Measurements from ENCODE around the gene TNNT3.

Gene TNNT3

DNA sequence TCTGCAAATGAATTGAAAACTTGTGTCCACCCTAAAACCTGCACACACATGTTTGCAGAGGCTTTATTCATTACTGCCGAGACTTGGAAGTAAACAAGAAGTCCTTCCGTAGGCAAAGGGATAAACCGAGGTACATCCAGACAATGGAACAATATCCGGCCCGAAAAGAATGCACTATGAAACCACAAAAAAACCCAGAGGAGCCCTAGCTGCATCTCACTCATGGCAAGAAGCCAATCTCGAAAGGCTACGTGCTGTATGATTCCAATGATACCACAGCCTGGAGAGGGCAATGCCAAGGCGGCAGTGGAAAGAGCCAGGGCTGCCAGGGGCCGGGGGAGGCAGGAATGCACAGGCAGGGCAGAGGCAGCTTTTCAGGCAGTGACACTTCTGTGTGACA is 24.5 kb downstream of the TNNT3 start:
- Histone ChIP-seq H3K9me2 (replicated peaks; ENCODE audit: insufficient read depth, low read length) (no peaks in the 10 kb centered on the region), H3K79me2 (ENCODE audit: insufficient read depth, low read length) (no peaks in the 10 kb centered on the region), H3K27me3 (ENCODE audit: low read length) (no peaks in the 10 kb centered on the region), H3F3A (ENCODE audit: insufficient read depth) (no peaks in the 10 kb centered on the region), H4K20me1 (ENCODE audit: low read depth, low read length) (no peaks in the 10 kb centered on the region), H3K4me3 (ENCODE audit: insufficient read depth, low read length, poor library complexity, severe bottlenecking) (no peak overlapping the region), H3K9me3 (ENCODE audit: insufficient read depth, low read length) (no peaks in the 10 kb centered on the region), H3K27ac (ENCODE audit: low read depth, low read length) (no peak overlapping the region), H3K36me3 (ENCODE audit: low read length) (no peaks in the 10 kb centered on the region), H3K9ac (ENCODE audit: low read length) (no peak overlapping the region), H2AFZ (ENCODE audit: low read depth, low read length, severe bottlenecking) (no peak overlapping the region), H3K4me2 (ENCODE audit: low read depth, low read length, poor library complexity, severe bottlenecking) (no peak overlapping the region)
- TF ChIP-seq EZH2phosphoT487 (conservative IDR thresholded peaks at IDR 0.05; ENCODE audit: low read length) (no peak), CTCF (IDR thresholded peaks at IDR 0.05; ENCODE audit: insufficient read depth, low read length, poor library complexity, severe bottlenecking) (no peak)

DNA sequence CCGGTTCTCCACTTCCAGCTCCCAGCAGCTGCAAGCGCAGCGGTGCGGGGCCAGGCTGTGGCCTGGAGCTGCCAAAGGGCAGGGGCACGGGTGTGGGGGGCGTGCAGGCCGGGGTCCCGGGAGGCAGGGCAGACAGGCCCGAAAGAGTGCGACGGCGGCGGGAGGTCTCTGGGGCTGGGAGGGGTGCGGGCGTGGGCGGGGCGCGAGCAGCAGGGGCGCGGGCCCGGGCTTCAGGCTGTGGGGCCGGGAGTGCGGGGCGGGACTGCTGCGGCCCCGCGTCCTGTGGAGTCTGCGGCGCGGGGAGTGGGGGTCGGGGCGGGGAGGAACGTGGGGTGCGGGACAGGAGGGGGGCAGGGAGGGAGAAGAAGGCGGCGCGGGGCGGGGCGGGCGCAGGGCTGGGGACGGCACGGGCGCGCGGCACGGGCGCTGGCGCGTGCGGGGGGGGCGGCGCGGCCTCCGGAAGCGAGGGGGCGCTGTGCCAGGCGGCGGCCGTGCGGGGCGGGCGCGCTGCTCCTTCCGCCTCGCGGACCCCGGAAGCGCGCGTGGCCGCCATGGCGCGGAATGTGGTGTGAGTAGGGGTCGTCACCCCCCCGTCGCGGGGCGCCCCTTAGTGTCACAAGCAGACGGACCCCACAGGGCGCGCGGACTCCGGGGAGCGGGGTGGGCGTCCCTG is 27.4 kb downstream of the TNNT3 start, which contains the start of gene MRPL23:
Gene MRPL23 (plus strand): TSS at position 521 of the 673 bp plus-strand sequence. CDS start 31 bp downstream, at position 552.
- Histone ChIP-seq H2AFZ (ENCODE audit: low read depth, low read length, severe bottlenecking) (no peak within 1 kb of the TSS), H3K27me3 (ENCODE audit: low read length) (no peaks in the 10 kb centered on the region), H3K4me3 (ENCODE audit: insufficient read depth, low read length, poor library complexity, severe bottlenecking) (no peak within 1 kb of the TSS), H3K9ac (ENCODE audit: low read length) (no peak within 1 kb of the TSS), H3K79me2 (ENCODE audit: insufficient read depth, low read length) (no peaks in the 10 kb centered on the region), H3K4me2 (ENCODE audit: low read depth, low read length, poor library complexity, severe bottlenecking) (no peak within 1 kb of the TSS), H4K20me1 (ENCODE audit: low read depth, low read length) (no peaks in the 10 kb centered on the region), H3F3A (ENCODE audit: insufficient read depth) (no peaks in the 10 kb centered on the region), H3K9me3 (ENCODE audit: insufficient read depth, low read length) (no peaks in the 10 kb centered on the region), H3K27ac (ENCODE audit: low read depth, low read length) (no peak within 1 kb of the TSS), H3K36me3 (ENCODE audit: low read length) (no peaks in the 10 kb centered on the region), H3K9me2 (replicated peaks; ENCODE audit: insufficient read depth, low read length) (no peaks in the 10 kb centered on the region)
- no peak for TF ChIP-seq EZH2phosphoT487 (conservative IDR thresholded peaks at IDR 0.05; ENCODE audit: low read length)
- no peak for TF ChIP-seq CTCF (IDR thresholded peaks at IDR 0.05; ENCODE audit: insufficient read depth, low read length, poor library complexity, severe bottlenecking)

GRCh38 chr11:1947592-1948237 is 28.2 kb downstream of the TNNT3 start:
- H3K9me2 ChIP-seq (replicated peaks; ENCODE audit: insufficient read depth, low read length): no peaks in the 10 kb centered on the region
- no peak overlapping the region for H3K27ac ChIP-seq (ENCODE audit: low read depth, low read length)
- H3K27me3 ChIP-seq (ENCODE audit: low read length): no peaks in the 10 kb centered on the region
- H2AFZ ChIP-seq (ENCODE audit: low read depth, low read length, severe bottlenecking): no peak overlapping the region
- no peak overlapping the region for H3K4me2 ChIP-seq (ENCODE audit: low read depth, low read length, poor library complexity, severe bottlenecking)
- H4K20me1 ChIP-seq (ENCODE audit: low read depth, low read length): no peaks in the 10 kb centered on the region
- H3F3A ChIP-seq (ENCODE audit: insufficient read depth): no peaks in the 10 kb centered on the region
- no peaks in the 10 kb centered on the region for H3K9me3 ChIP-seq (ENCODE audit: insufficient read depth, low read length)
- no peaks in the 10 kb centered on the region for H3K36me3 ChIP-seq (ENCODE audit: low read length)
- H3K9ac ChIP-seq (ENCODE audit: low read length): no peak overlapping the region
- H3K4me3 ChIP-seq (ENCODE audit: insufficient read depth, low read length, poor library complexity, severe bottlenecking): no peak overlapping the region
- no peaks in the 10 kb centered on the region for H3K79me2 ChIP-seq (ENCODE audit: insufficient read depth, low read length)
- no peak for TF ChIP-seq EZH2phosphoT487 (conservative IDR thresholded peaks at IDR 0.05; ENCODE audit: low read length)
- no peak for TF ChIP-seq CTCF (IDR thresholded peaks at IDR 0.05; ENCODE audit: insufficient read depth, low read length, poor library complexity, severe bottlenecking)

Measured in SU-DHL-6 (cell line).